ENCODE data around the gene INPP5J. TPM values are rescaled to one million over a fixed set of nuclear protein-coding genes. Genes with fewer than 3 reads are reported as not detected.

Gene INPP5J
- total and polyA plus RNA-seq, 9 of the 15 experiments (the other 6 are each of a cell fraction or from before 2014, with no cell fraction given), result 0.10 to 6.3 (median 4.8) TPM

- TF ChIP-seq, protein P1, sequence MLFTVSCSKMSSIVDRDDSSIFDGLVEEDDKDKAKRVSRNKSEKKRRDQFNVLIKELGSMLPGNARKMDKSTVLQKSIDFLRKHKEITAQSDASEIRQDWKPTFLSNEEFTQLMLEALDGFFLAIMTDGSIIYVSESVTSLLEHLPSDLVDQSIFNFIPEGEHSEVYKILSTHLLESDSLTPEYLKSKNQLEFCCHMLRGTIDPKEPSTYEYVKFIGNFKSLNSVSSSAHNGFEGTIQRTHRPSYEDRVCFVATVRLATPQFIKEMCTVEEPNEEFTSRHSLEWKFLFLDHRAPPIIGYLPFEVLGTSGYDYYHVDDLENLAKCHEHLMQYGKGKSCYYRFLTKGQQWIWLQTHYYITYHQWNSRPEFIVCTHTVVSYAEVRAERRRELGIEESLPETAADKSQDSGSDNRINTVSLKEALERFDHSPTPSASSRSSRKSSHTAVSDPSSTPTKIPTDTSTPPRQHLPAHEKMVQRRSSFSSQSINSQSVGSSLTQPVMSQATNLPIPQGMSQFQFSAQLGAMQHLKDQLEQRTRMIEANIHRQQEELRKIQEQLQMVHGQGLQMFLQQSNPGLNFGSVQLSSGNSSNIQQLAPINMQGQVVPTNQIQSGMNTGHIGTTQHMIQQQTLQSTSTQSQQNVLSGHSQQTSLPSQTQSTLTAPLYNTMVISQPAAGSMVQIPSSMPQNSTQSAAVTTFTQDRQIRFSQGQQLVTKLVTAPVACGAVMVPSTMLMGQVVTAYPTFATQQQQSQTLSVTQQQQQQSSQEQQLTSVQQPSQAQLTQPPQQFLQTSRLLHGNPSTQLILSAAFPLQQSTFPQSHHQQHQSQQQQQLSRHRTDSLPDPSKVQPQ (CRISPR knock-in tag; IDR thresholded peaks at IDR 0.05; ENCODE audit: borderline replicate concordance), result no peak
- TF ChIP-seq RAD51 (IDR thresholded peaks at IDR 0.05; ENCODE audit: borderline replicate concordance, low read depth) (no peak), KDM4B (IDR thresholded peaks at IDR 0.05; ENCODE audit: borderline replicate concordance in 2 of 2, low read depth in 1 of 2) (no peak), CREM (IDR thresholded peaks at IDR 0.05; ENCODE audit: low read depth) (no peak), GTF2E2 (tag; IDR thresholded peaks at IDR 0.05) (no peak)
These were observed 21.8 kb upstream of the INPP5J start (continued) for GRCh38 chr22:31100762-31101525.

DNA sequence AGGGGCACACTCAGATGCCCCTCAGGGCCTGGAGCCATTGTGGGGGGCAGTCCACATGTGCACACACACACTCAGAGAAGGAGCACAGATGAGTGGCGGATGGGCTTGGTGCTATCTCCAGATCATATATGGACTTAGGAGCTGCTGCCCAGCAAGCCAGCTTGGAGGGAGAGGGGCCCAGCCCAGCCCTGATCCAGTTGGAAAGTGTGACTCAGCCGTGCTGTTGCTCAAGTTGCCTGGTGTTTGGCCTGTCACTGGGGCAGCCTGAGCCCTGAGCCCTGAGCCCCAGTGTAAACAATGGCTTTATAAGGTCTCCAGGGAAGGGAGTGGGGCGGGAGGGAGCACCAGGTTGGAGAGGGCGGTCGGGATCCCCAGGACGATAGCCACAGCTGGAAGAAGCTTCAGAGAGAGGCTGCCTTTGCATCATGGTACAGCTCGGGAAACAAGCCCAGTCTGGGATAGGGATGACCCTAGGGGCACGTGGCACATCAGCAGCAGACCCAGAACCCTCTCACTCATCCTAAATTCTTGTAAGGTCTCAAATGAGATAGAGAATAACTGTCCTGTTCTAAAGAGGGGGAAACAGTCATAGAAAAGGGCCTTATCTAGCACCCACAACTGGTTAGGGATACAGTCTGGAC, 20.2 kb upstream of the INPP5J start:
- no peaks in the 10 kb centered on the region for H3K79me2 ChIP-seq (ENCODE audit: control insufficient read depth, insufficient read depth, low read length)
- FAIRE-seq, result no peak
- peak in 1 of 2 experiments; percentile 90; a peak in 2 of 4 replicates for TF ChIP-seq FOXA3 (CRISPR knock-in tag; conservative IDR thresholded peaks at IDR 0.05 in 1 of 2, IDR thresholded peaks at IDR 0.05 in 1 of 2)
- TF ChIP-seq ADNP (tag; IDR thresholded peaks at IDR 0.05), result no peak
- TF ChIP-seq ARID1B (IDR thresholded peaks at IDR 0.05), result peak; percentile 46; the same call in 1 of the 2 replicates
- TF ChIP-seq, protein P2, sequence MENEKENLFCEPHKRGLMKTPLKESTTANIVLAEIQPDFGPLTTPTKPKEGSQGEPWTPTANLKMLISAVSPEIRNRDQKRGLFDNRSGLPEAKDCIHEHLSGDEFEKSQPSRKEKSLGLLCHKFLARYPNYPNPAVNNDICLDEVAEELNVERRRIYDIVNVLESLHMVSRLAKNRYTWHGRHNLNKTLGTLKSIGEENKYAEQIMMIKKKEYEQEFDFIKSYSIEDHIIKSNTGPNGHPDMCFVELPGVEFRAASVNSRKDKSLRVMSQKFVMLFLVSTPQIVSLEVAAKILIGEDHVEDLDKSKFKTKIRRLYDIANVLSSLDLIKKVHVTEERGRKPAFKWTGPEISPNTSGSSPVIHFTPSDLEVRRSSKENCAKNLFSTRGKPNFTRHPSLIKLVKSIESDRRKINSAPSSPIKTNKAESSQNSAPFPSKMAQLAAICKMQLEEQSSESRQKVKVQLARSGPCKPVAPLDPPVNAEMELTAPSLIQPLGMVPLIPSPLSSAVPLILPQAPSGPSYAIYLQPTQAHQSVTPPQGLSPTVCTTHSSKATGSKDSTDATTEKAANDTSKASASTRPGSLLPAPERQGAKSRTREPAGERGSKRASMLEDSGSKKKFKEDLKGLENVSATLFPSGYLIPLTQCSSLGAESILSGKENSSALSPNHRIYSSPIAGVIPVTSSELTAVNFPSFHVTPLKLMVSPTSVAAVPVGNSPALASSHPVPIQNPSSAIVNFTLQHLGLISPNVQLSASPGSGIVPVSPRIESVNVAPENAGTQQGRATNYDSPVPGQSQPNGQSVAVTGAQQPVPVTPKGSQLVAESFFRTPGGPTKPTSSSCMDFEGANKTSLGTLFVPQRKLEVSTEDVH (IDR thresholded peaks at IDR 0.05; ENCODE audit: low read depth, partially characterized antibody), result no peak
- TF ChIP-seq FOXJ3 (CRISPR knock-in tag; IDR thresholded peaks at IDR 0.05), result peak; percentile 66; the same call in 1 of the 2 replicates
- TF ChIP-seq JUND (IDR thresholded peaks at IDR 0.05; ENCODE audit: borderline replicate concordance, low read depth, low read length), result peak; percentile 86
- TF ChIP-seq JUND (tag; IDR thresholded peaks at IDR 0.05; ENCODE audit: borderline replicate concordance, low read depth, low read length), result peak; percentile 85; the same call in 2 of the 3 replicates
- peak; percentile 99 for TF ChIP-seq FOSL1 (tag; conservative IDR thresholded peaks at IDR 0.05)

More for the DNA sequence above, 20.2 kb upstream of the INPP5J start:
- intact Hi-C loops (cut with micrococcal nuclease) (no loop called here), in situ Hi-C loops (cut with MboI) (loop anchor here (5.0 kb wide), 2 partner anchors 40 to 125 kb away; partner anchors contain the start of gene PLA2G3)
- Histone ChIP-seq H3K9ac (ENCODE audit: insufficient read depth in 1 of 2, low read depth in 2 of 2, low read length in 2 of 2) (no peak overlapping the region), H3K27ac (ENCODE audit: extremely low read depth, low read depth, low read length) (peak overlapping the region; percentile 13; the same call in 1 of the 3 replicates), H3K4me3 (no peak overlapping the region), H2AFZ (ENCODE audit: low read depth, low read length) (no peak overlapping the region), H3K4me2 (ENCODE audit: insufficient read depth, low read length) (no peak overlapping the region), H3K9me3 (replicated peaks; ENCODE audit: control insufficient read depth, insufficient read depth, low read depth, low read length) (no peaks in the 10 kb centered on the region), H3K36me3 (ENCODE audit: control insufficient read depth, insufficient read depth, low read length) (peaks cover 13% of the 10 kb centered on the region; the same call in 2 of the 3 replicates), H3K27me3 (ENCODE audit: control insufficient read depth in 2 of 2, insufficient read depth in 2 of 2, low read length in 2 of 2) (no peaks in the 10 kb centered on the region), H3K4me1 (replicated peaks in 1 of 2; ENCODE audit: control insufficient read depth in 2 of 2, insufficient read depth in 2 of 2, low read length in 2 of 2) (peaks cover 13 to 24% of the 10 kb centered on the region in 2 experiments; a peak in 4 of 5 replicates), H4K20me1 (replicated peaks; ENCODE audit: control insufficient read depth, insufficient read depth, low read length) (no peaks in the 10 kb centered on the region), H3K9me1 (ENCODE audit: control insufficient read depth, insufficient read depth, low read length) (peaks cover 5% of the 10 kb centered on the region)
- no peak for ATAC-seq
- POLR2A ChIA-PET, result interaction anchor here (0.7 to 4.4 kb wide), 4 partner anchors 10 to 116 kb away, joined by 3 to 18 read pairs (median 4); no protein-coding TSS in a partner anchor
- BruUV-seq (replicated peaks), result no TSS peak
- 48% methylated on average over 5 of the region's 8 CpGs for WGBS (ENCODE audit: insufficient coverage, low coverage, missing lambda C conversion rate)
- CTCF ChIA-PET (ENCODE audit: low intra/inter-chr PET ratio), result no interaction called here
- DNase-seq (ENCODE audit: extremely low read depth in 1 of 4, low spot score in 3 of 4), result peak in 1 of 4 experiments; percentile 47
